MM.1S (cell line): ENCODE measurements around the gene ORMDL1.

Experiments used
- DNase-seq: peaks from one replicate; pipeline ENCODE4 v3.0.0-alpha.2; 2015
- H2AFZ ChIP-seq: fragments of 300-600 bp; sonication (generic); 2 replicates; pipeline ENCODE4 v1.6.0; 2016; ENCODE audit warnings: antibody characterized with exemption, low read length
- H3F3A ChIP-seq: fragments of 300-600 bp; sonication (generic); 2 replicates; pipeline ENCODE4 v1.6.1; 2016; ENCODE audit warnings: mild to moderate bottlenecking, antibody characterized with exemption, low read length, moderate library complexity, mixed read lengths; ENCODE audit not compliant: insufficient read depth
- H3K27ac ChIP-seq: fragments of 300-600 bp; sonication (generic); 2 replicates; pipeline ENCODE4 v1.5.1; 2016; ENCODE audit warnings: mild to moderate bottlenecking, low read length
- H3K27me3 ChIP-seq: fragments of 300-600 bp; sonication (generic); replicated peaks from 2 replicates; pipeline ENCODE4 v1.6.0; 2016; ENCODE audit warnings: low read length; ENCODE audit not compliant: insufficient read depth
- H3K36me3 ChIP-seq: fragments of 300-600 bp; sonication (generic); replicated peaks from 2 replicates; pipeline ENCODE4 v1.6.1; 2016; ENCODE audit warnings: mild to moderate bottlenecking, low read length, mixed read lengths; ENCODE audit not compliant: insufficient read depth
- H3K4me1 ChIP-seq: fragments of 300-600 bp; sonication (generic); 2 replicates; pipeline ENCODE4 v1.6.1; 2016; ENCODE audit warnings: low read length, mixed read lengths
- H3K4me2 ChIP-seq: fragments of 300-600 bp; sonication (generic); 2 replicates; pipeline ENCODE4 v1.6.0; 2016; ENCODE audit warnings: low read depth, low read length
- H3K4me3 ChIP-seq: fragments of 300-600 bp; sonication (generic); 2 replicates; pipeline ENCODE4 v1.5.1; 2016; ENCODE audit warnings: low read length, mixed read lengths
- H3K79me2 ChIP-seq: fragments of 300-600 bp; sonication (generic); 2 replicates; pipeline ENCODE4 v1.6.1; 2016; ENCODE audit warnings: mixed run types, low read length, mixed read lengths
- H3K9ac ChIP-seq: fragments of 300-600 bp; sonication (generic); 2 replicates; pipeline ENCODE4 v1.6.1; 2016; ENCODE audit warnings: low read length, mixed read lengths
- H3K9me2 ChIP-seq: fragments of 300-600 bp; sonication (generic); replicated peaks from 2 replicates; pipeline ENCODE4 v1.6.1; 2016; ENCODE audit warnings: mild to moderate bottlenecking, low read length, mixed read lengths; ENCODE audit not compliant: insufficient read depth
- H3K9me3 ChIP-seq: fragments of 300-600 bp; sonication (generic); replicated peaks from 2 replicates; pipeline ENCODE4 v1.6.1; 2016; ENCODE audit warnings: mild to moderate bottlenecking, low read length, mixed read lengths; ENCODE audit not compliant: insufficient read depth
- H4K20me1 ChIP-seq: fragments of 300-600 bp; sonication (generic); 2 replicates; pipeline ENCODE4 v1.6.1; 2016; ENCODE audit warnings: mild to moderate bottlenecking, low read length, moderate library complexity, mixed read lengths; ENCODE audit not compliant: insufficient read depth
- CTCF ChIP-seq: fragments of 300-600 bp; sonication (generic); IDR thresholded peaks from 2 replicates; pipeline ENCODE4 v1.5.1; 2016; ENCODE audit warnings: antibody characterized with exemption, low read length, mixed read lengths
- EZH2 ChIP-seq: fragments of 300-600 bp; sonication (generic); optimal IDR thresholded peaks from 2 replicates; pipeline ENCODE3; 2017; ENCODE audit warnings: low read depth, mild to moderate bottlenecking, antibody characterized with exemption, low read length, mixed read lengths
- EZH2phosphoT487 ChIP-seq: fragments of 300-600 bp; sonication (generic); IDR thresholded peaks from 2 replicates; pipeline ENCODE4 v1.6.1; 2018; ENCODE audit warnings: antibody characterized with exemption, low read length

Gene ORMDL1, protein sequence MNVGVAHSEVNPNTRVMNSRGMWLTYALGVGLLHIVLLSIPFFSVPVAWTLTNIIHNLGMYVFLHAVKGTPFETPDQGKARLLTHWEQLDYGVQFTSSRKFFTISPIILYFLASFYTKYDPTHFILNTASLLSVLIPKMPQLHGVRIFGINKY

GRCh38 chr2:189783927-189784867 is at the start of gene ORMDL1, which contains the start of gene PMS1:
TSS of gene ORMDL1 (minus strand) at chr2:189784339. CDS start at chr2:189782595, 1,744 bp downstream.
TSS of gene PMS1 (plus strand) at chr2:189784450. CDS start at chr2:189791810, 7,360 bp downstream.
- Histone ChIP-seq H4K20me1 (no peaks in the 10 kb centered on the region), H3K27ac (peak within 1 kb of the TSS; percentile 95), H3K4me1 (peaks cover 12% of the 10 kb centered on the region), H3K9ac (peak within 1 kb of the TSS; percentile 89), H3K36me3 (peaks cover 3% of the 10 kb centered on the region; the same call in 1 of the 2 replicates), H3K27me3 (no peaks in the 10 kb centered on the region), H3K9me2 (no peaks in the 10 kb centered on the region), H3K79me2 (peaks cover 87% of the 10 kb centered on the region), H3K4me3 (peak within 1 kb of the TSS; percentile 79), H3K9me3 (no peaks in the 10 kb centered on the region), H3F3A (peaks cover 17% of the 10 kb centered on the region), H3K4me2 (peak within 1 kb of the TSS; percentile 97), H2AFZ (peak within 1 kb of the TSS; percentile 72)
- DNase-seq = peak; percentile 98
- TF ChIP-seq EZH2 = no peak
- TF ChIP-seq CTCF = no peak
- TF ChIP-seq EZH2phosphoT487 = no peak

DNA sequence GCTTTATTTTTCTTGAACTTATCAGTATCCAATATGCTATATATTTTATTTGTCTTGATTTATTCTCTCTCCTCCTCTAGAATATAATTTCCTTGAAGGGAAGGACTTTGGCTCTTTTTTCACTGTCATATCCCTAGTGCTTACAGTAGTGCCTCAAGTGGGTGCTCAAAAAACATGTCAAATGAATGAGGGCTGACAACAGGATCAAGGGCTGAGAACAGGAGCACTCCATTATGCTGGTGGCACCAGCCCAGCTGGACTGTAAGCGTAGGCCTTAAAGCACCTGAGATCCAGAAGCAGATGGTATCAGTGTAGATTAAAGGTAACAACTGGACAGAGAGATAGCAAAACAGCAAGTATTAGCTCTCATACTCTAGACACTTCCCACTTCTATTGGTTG is 46.4 kb upstream of the ORMDL1 start:
- H3K9me3 ChIP-seq = no peaks in the 10 kb centered on the region
- no peak overlapping the region for H3K9ac ChIP-seq
- no peak overlapping the region for H2AFZ ChIP-seq
- DNase-seq = no peak
- 0 out of 2 replicates have a peak, but pooled peaks cover 3% of the 10 kb centered on the region for H3K79me2 ChIP-seq
- no peaks in the 10 kb centered on the region for H3K4me1 ChIP-seq
- no peaks in the 10 kb centered on the region for H3K9me2 ChIP-seq
- H3K4me3 ChIP-seq = no peak overlapping the region
- no peaks in the 10 kb centered on the region for H3K27me3 ChIP-seq
- no peak overlapping the region for H3K4me2 ChIP-seq
- H3F3A ChIP-seq = no peaks in the 10 kb centered on the region
- no peak for TF ChIP-seq CTCF
- no peak for TF ChIP-seq EZH2phosphoT487
- no peak for TF ChIP-seq EZH2
- H3K27ac ChIP-seq = no peak overlapping the region
- no peaks in the 10 kb centered on the region for H4K20me1 ChIP-seq
- no peaks in the 10 kb centered on the region for H3K36me3 ChIP-seq

DNA sequence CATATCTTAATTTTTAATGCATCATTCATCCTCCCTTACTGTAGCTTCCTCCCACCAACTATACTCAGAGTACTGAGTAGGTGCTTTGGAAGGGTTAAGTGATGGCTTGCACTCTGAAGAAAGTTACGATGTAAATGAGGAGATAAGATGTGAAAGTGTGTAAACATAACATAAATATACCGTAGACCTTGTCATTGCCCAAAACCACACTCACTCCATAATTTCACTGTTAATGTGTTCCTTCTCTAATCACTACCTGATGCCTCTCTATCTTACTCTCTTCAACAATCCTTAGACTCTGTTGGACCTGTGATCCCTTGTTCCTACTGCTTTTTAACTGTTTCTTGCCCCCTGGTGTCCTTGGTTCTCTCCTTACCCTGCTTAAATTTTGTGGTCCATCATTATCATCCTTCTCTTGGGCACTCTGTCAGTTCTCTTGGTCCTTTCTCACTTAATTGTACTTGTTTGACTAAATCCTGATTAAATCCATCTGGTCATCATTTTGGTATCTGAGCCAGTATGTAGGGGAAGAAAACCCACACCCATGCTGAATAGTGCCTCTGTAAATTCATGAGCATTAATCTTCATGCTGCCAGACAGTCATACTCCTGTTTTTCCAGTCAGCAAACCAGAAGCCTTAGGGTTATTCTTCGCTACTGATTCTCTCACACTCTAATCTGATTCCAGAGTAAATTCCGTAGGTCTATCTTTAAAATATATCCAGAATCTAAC is 45.1 kb upstream of the ORMDL1 start:
- Histone ChIP-seq H3K9me3 (no peaks in the 10 kb centered on the region), H2AFZ (no peak overlapping the region), H3K4me2 (no peak overlapping the region), H3F3A (no peaks in the 10 kb centered on the region), H3K79me2 (0 out of 2 replicates have a peak, but pooled peaks cover 3% of the 10 kb centered on the region), H3K4me1 (no peaks in the 10 kb centered on the region), H4K20me1 (no peaks in the 10 kb centered on the region), H3K27me3 (no peaks in the 10 kb centered on the region), H3K4me3 (no peak overlapping the region), H3K36me3 (no peaks in the 10 kb centered on the region), H3K9me2 (no peaks in the 10 kb centered on the region), H3K9ac (no peak overlapping the region), H3K27ac (no peak overlapping the region)
- TF ChIP-seq CTCF = no peak
- TF ChIP-seq EZH2phosphoT487 = no peak
- no peak for TF ChIP-seq EZH2
- DNase-seq = no peak
